HT-29 (cell line): ENCODE results near the gene PTPRN2. TPM values are rescaled to one million over a fixed set of nuclear protein-coding genes. Genes with fewer than 3 reads are reported as not detected.

ENCODE experiments used
- DNase-seq: peaks from one replicate; pipeline ENCODE4 v3.0.0-alpha.2; 2015; ENCODE audit warnings: low spot score
- total RNA-seq: library from RNA; depleted of rRNA; stranded (reverse); fragments of >200 nt; shearing (Covaris generic); gene quantifications from 2 replicates; pipeline ENCODE4 v1.2.3, GENCODE V29; 2014

The PTPRN2 gene
- total RNA-seq, 1 experiment from 2014 or later: 1.7 TPM

- no peak for DNase-seq
Observed at GRCh38 chr7:157840174-157840913, 747.3 kb downstream of the PTPRN2 start.

- DNase-seq: no peak
Observed at GRCh38 chr7:157839672-157840167, 747.9 kb downstream of the PTPRN2 start.

GRCh38 chr7:157839226-157839625 lies 748.4 kb downstream of the PTPRN2 start:
- DNase-seq: no peak

DNA sequence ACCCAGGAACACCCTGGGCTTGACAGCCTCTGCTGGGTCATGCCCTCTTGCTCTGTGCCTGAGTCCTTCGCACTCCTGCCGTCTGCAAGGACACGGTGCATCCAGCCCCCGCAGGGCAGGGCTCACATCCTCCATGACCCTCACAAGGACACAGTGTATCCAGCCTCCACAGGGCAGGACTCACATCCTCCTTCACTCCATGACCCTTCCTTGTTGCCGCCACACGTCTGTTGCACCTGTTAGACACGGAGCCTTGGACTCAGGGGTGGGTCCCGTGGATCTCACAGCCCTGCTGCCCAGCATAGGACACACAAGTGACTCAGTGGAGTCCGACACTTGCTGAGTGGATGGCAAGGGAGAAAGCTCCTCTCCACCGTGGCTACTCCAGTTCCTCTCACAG lies 750.1 kb downstream of the PTPRN2 start:
- no peak for DNase-seq

DNA sequence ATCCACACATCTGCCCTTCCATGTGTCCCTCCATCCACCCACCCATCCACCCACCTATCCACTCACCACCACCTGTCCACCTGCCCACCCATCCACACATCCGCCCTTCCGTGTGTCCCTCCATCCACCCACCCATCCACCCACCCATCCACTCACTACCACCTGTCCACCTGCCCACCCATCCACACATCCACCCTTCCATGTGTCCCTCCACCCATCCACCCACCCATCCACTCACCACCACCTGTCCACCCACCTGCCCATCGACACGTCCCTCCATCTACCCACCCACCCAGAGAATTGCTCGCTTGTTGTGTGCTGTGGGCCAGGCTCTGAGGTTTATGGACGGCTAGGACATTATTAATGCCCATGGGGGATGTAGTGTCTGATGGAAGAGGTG lies 750.6 kb downstream of the PTPRN2 start:
- DNase-seq: no peak

DNA sequence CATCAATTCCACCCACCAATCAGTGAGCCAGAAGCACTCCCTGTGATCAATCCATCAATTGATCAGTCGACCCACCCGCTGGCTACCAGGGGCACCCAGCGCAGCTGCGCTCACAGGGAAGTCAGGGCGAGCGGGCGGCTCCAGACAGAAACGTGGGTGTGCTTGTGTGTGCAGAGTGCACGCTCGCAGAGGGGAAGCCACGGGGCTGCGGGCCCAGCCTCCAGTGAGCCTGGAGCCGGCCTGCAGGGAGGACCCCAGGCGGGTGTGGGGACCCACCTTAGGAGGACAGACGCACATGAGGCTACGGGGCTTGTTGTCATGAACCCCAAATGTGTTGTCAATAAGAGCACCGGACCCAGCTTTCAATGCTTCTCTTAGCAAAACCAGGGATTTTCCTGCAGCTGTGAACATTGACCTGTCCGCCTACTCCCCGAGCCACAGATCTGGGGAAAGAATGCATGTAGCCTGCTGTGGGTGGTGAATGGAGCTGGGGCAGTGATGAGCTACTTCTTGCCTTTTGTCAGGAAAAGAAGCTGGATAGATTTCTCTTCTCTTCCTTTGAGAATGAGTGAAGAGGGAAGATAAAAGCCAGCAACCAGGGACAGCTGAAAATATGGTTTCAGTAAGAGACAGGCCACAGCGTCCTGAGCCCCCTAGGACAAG lies 753.0 kb downstream of the PTPRN2 start:
- DNase-seq: no peak

DNA sequence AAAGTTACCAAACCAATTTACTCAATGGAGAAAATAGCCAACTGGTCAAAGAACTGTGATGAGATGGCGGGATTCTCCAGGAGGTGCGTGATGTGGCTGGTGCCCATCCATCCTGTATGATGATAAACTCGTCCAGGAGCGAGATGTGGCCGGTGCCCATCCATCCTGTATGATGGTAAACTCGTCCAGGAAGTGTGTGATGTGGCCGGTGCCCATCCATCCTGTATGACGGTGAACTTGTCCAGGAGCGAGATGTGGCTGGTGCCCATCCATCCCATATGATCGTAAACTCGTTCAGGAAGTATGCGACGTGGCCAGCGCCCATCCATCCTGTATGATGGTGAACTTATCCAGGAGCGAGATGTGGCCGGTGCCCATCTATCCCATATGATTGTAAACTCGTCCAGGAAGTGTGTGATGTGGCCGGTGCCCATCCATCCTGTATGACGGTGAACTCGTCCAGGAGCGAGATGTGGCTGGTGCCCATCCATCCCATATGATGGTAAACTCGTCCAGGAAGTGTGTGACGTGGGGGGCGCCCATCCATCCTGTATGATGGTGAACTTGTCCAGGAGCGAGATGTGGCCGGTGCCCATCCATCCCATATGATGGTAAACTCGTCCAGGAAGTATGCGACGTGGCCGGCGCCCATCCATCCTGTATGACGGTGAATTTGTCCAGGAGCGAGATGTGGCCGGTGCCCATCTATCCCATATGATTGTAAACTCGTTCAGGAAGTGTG lies 754.6 kb downstream of the PTPRN2 start:
- DNase-seq: no peak

DNA sequence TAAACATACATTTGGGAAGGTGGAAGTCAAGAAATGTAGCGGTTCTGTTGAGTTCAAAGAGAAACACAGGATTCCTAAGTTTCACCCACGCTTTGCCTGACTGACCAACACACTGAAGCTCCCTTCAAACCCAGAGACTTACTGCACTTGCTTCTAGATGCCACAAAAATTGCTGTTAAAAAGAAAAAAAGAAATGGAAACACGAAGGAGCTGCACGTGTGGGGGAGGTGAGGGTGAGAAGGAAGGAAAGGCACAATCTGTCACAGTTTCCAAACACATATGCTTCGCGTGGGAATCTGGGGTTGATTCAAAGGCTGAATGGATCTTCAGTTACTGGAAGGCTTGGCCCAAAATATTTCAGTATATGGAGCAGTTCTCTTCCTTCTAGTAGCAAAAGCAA lies 755.2 kb downstream of the PTPRN2 start:
- DNase-seq: no peak

- no peak for DNase-seq
Observed at GRCh38 chr7:157832006-157832405, 755.6 kb downstream of the PTPRN2 start.

GRCh38 chr7:157831143-157831905 lies 756.3 kb downstream of the PTPRN2 start:
- DNase-seq: no peak

GRCh38 chr7:157830331-157830730 lies 757.3 kb downstream of the PTPRN2 start:
- DNase-seq: no peak

GRCh38 chr7:157829491-157829890 lies 758.1 kb downstream of the PTPRN2 start:
- no peak for DNase-seq

- no peak for DNase-seq
Observed at GRCh38 chr7:157828881-157829280, 758.7 kb downstream of the PTPRN2 start.

DNA sequence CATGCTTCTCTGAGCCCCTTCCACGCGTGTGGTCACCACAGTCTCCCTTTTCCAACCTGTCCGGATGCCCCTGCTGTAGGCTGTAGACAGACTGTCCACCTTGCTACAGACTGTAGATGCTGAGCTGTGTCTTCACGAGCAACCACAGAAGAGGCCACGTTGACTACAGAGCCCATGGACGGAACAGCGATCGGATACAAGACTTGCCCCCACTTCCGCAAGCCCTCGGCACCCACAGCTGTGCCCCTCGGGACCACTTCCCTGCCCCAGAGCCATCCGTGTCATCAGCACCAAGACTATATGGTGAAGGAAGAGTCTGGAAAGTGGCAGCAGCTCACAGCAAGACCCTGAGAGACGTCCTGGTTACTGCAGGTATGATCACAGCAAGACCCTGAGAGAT lies 759.4 kb downstream of the PTPRN2 start:
- no peak for DNase-seq

DNA sequence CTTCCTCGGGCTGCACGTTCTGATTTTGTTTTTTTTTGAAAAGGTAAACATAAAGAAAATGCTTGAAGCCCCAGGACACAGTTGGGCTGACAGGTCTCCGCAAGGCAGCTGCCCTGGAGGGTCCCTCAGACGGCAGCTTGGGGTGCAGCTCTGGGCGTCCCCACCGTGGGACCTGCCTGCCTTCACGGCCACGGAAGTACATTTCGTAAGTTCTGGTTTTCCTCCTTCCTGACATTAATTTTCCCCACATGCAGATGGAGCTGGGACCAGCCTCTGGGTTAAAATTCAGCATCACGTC lies 759.8 kb downstream of the PTPRN2 start:
- no peak for DNase-seq

- no peak for DNase-seq
Observed at GRCh38 chr7:157827045-157827862, 760.4 kb downstream of the PTPRN2 start.

DNA sequence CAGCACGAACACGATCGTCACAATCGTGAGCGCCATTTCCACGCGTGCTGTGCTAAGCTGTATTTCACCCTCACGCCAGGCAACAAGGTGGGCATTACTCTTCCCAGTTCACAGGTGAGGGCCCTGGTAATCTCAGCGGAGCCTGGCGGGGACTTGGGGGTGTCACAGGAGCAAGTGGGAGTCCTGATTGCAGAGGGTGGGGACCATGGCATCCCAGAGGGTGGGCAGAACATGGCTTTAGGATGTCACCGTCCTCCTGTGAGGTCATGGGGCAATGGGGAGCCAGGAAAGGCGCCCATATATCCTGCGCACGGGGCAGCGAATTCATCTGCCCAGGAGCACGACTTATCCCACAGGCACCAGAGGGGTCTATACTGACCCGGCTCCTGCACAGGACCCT lies 761.1 kb downstream of the PTPRN2 start:
- DNase-seq: no peak

DNA sequence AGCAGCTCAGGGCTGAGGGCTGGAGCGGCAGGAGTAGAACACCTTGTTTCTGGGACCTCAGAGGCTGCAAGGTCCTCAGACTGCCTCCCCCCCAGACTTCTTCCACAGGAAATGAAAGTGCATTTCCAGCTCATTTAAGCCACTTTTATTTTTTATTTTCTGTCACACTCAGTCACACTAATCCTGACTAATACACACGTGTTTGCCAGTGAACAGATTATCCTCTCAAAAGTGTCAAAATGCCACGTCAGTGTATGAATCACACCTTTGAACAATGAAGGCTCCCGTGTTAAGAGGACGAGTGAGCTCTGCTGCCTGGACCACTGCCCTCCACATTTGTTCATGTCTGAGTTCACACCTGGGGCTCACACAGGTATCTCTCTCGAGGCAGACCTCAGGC lies 762.3 kb downstream of the PTPRN2 start:
- no peak for DNase-seq

GRCh38 chr7:157824819-157825121 lies 762.9 kb downstream of the PTPRN2 start:
- DNase-seq: no peak

DNA sequence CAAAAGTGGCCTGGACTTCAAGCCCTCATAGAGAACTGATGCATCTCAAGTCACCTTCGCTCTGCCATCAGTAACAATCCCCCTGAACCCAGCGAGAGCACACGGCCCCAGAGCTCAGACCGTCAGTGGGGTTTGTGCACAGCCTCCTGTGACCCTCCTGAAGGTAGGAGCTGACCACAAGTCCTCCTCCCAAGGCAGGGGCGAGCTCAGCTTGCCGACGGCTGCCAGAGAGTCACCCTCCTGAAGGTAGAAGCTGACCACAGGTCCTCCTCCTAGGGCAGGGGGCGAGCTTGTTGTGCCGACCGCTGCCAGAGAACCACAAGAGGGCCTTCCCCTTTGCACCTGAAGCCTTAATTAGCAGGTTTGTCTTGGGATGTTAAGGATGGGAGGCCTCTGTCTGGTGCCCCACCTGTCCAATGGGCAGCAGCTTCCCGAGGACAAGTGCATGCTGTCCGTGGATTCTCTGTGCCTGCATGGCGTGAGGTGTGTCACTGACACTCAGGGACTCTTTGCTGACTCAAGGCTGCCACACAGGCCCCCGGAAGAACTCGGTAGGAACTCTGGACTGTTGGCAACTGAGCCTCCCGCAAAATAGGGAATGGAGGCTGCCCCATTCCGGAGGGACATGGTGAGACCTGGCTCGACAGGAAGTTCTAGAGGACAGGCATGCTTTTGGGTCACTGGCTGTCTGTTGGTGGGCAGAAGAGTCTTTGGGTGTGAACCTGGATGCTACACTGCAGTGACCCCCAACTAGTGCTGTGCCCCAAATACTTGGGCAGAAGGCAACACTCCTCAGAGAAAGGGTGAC lies 763.4 kb downstream of the PTPRN2 start:
- DNase-seq: no peak

- no peak for DNase-seq
Observed at GRCh38 chr7:157822688-157823031, 765.0 kb downstream of the PTPRN2 start.
